Hepatocyte (in vitro differentiated cells): ENCODE data around the gene CCDC201.

ENCODE experiments used
- CTCF ChIP-seq: fragments of 200-600 bp; sonication (generic); IDR thresholded peaks from 2 replicates; pipeline ENCODE4 v1.5.1; 2016; ENCODE audit warnings: antibody characterized with exemption, mild to moderate bottlenecking; ENCODE audit not compliant: poor library complexity
- EZH2phosphoT487 ChIP-seq: fragments of 200-600 bp; sonication (generic); IDR thresholded peaks from one replicate; pipeline ENCODE4 v1.6.1; 2018; ENCODE audit warnings: antibody characterized with exemption, mild to moderate bottlenecking, low read depth, moderate library complexity; ENCODE audit not compliant: unreplicated experiment, severe bottlenecking

- TF ChIP-seq EZH2phosphoT487 (no peak), CTCF (no peak)
Observed at GRCh38 chr7:45920502-45921380, 47.9 kb upstream of the CCDC201 start, which contains the start of gene IGFBP3.
